GM06990 (cell line): Measurements from ENCODE around the gene NQO1.

Experiments used
- DNase-seq: peaks from one replicate; pipeline ENCODE4 v3.0.0-alpha.2; 2011; ENCODE audit not compliant: insufficient read length; ENCODE audit errors: extremely low read depth
- H3K27me3 ChIP-seq: replicated peaks from 2 replicates; pipeline ENCODE4 v1.6.0; 2011; ENCODE audit warnings: low read length; ENCODE audit not compliant: control insufficient read depth, insufficient read depth
- H3K36me3 ChIP-seq: 2 replicates; pipeline ENCODE4 v1.5.1; 2011; ENCODE audit warnings: low read length; ENCODE audit not compliant: control insufficient read depth, insufficient read depth
- H3K4me3 ChIP-seq: replicated peaks from 2 replicates; pipeline ENCODE4 v1.5.1; 2011; ENCODE audit warnings: low read depth, mild to moderate bottlenecking, control low read depth, low read length
- TF ChIP-seq, protein P1 (sequence below): IDR thresholded peaks from 2 replicates; pipeline ENCODE4 v1.5.1; 2011; ENCODE audit warnings: low read length, control low read depth, mild to moderate bottlenecking, inconsistent platforms; ENCODE audit not compliant: insufficient read depth, poor library complexity, severe bottlenecking

Gene NQO1

GRCh38 chr16:69724414-69724873 lies 1.9 kb downstream of the NQO1 start:
- DNase-seq = no peak
- no peaks in the 10 kb centered on the region for H3K27me3 ChIP-seq
- H3K4me3 ChIP-seq = no peak overlapping the region
- TF ChIP-seq, protein P1, sequence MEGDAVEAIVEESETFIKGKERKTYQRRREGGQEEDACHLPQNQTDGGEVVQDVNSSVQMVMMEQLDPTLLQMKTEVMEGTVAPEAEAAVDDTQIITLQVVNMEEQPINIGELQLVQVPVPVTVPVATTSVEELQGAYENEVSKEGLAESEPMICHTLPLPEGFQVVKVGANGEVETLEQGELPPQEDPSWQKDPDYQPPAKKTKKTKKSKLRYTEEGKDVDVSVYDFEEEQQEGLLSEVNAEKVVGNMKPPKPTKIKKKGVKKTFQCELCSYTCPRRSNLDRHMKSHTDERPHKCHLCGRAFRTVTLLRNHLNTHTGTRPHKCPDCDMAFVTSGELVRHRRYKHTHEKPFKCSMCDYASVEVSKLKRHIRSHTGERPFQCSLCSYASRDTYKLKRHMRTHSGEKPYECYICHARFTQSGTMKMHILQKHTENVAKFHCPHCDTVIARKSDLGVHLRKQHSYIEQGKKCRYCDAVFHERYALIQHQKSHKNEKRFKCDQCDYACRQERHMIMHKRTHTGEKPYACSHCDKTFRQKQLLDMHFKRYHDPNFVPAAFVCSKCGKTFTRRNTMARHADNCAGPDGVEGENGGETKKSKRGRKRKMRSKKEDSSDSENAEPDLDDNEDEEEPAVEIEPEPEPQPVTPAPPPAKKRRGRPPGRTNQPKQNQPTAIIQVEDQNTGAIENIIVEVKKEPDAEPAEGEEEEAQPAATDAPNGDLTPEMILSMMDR = no peak
- no peaks in the 10 kb centered on the region; the same call in 1 of the 2 replicates for H3K36me3 ChIP-seq

DNA sequence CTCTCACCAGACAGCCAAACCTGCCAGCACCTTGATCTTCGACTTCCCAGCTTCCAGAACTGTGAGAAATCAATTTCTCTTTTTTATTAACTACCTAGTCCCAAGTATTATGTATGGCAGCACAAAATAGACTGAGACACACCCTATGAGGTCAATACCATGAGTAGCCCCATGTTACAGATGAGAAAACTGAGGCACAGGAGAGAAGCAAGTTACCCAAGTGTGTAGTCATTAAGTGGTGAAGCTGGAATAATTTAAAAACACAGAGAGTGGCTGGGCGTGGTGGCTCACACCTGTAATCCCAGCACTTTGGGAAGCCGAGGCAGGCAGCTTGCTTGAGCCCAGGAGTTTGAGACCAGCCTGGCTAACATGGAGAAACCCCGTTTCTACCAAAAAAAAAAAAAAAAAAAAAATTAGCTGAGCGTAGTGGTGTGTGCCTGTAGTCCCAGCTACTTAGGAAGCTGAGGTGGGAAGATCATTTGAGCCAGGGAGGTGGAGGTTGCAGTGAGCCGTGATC lies 4.9 kb downstream of the NQO1 start:
- Histone ChIP-seq H3K4me3 (no peak overlapping the region), H3K36me3 (no peaks in the 10 kb centered on the region; the same call in none of the 2 replicates), H3K27me3 (no peaks in the 10 kb centered on the region)
- no peak for DNase-seq
- TF ChIP-seq, protein P1 = no peak

GRCh38 chr16:69720822-69721430 lies 5.4 kb downstream of the NQO1 start:
- no peak for DNase-seq
- Histone ChIP-seq H3K27me3 (no peaks in the 10 kb centered on the region), H3K4me3 (no peak overlapping the region), H3K36me3 (no peaks in the 10 kb centered on the region; the same call in none of the 2 replicates)
- TF ChIP-seq, protein P1 = no peak

DNA sequence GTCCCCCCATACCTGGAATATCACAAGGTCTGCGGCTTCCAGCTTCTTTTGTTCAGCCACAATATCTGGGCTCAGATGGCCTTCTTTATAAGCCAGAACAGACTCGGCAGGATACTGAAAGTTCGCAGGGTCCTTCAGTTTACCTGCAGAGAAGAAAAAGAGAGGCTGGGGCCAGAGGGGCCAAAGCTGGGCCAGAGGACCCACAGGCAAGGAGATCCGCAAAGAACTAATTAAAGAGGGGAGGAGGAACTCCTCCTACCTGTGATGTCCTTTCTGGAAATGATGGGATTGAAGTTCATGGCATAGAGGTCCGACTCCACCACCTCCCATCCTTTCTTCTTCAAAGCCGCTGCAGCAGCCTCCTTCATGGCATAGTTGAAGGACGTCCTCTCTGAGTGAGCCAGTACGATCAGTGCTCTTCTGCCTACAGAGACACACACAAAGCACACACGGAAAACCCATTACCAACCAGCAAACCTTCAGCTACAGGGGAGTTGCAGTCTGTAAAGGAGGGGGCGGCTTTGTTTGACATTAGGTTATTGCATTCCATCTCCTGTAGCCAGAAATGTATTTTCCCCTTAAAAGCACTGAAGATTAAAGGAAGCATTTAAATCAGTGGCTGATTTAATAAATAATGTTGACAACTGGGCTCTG lies 8.1 kb downstream of the NQO1 start:
- H3K4me3 ChIP-seq = no peak overlapping the region
- no peaks in the 10 kb centered on the region for H3K27me3 ChIP-seq
- DNase-seq = no peak
- TF ChIP-seq, protein P1 = no peak
- H3K36me3 ChIP-seq = peaks cover 3% of the 10 kb centered on the region

- Histone ChIP-seq H3K36me3 (peaks cover 8% of the 10 kb centered on the region), H3K27me3 (no peaks in the 10 kb centered on the region), H3K4me3 (no peak overlapping the region)
- TF ChIP-seq, protein P1 = no peak
- no peak for DNase-seq
Observed at GRCh38 chr16:69717066-69717465, 9.3 kb downstream of the NQO1 start.
